Upper lobe of right lung (tissue), 1 donor: ENCODE data around the gene REEP3. TPM values are rescaled to one million over a fixed set of nuclear protein-coding genes. Genes with fewer than 3 reads are reported as not detected.
"Not testable (repeated sequence)": the region's sequence is repeated elsewhere in the genome, so short reads cannot be mapped to it uniquely, and the experiment has no call there.

Experiments used
- ATAC-seq: fragments of 200-7000 bp; cut with Tn5 transposase; one replicate; pipeline ENCODE4 v1.9.1; 2020; ENCODE audit warnings: mild to moderate bottlenecking, moderate library complexity
- DNase-seq: peaks from one replicate; pipeline ENCODE4 v3.0.0-alpha.2; 2020
- H3K27ac ChIP-seq: fragments of 200-600 bp; one replicate; pipeline ENCODE4 v1.8.0; 2022
- H3K27me3 ChIP-seq: fragments of 200-600 bp; one replicate; pipeline ENCODE4 v1.8.0; 2022; ENCODE audit warnings: mild to moderate bottlenecking
- H3K36me3 ChIP-seq: fragments of 200-600 bp; one replicate; pipeline ENCODE4 v1.8.0; 2022
- H3K4me1 ChIP-seq: fragments of 200-600 bp; one replicate; pipeline ENCODE4 v1.8.0; 2022
- H3K4me3 ChIP-seq: fragments of 200-600 bp; one replicate; pipeline ENCODE4 v1.8.0; 2022; ENCODE audit warnings: mild to moderate bottlenecking
- H3K9me3 ChIP-seq: fragments of 200-600 bp; one replicate; pipeline ENCODE4 v1.8.0; 2022
- intact Hi-C: fragments of 100-400 bp; cut with DNase I; formaldehyde crosslinking; loops from one replicate; pipeline ENCODE4 v1.11.0; 2022
- total RNA-seq: library from RNA; stranded (reverse); fragmentation: NEBNext Ultra II Directional; extraction: Animal tissue kit (Norgen Biotek cat#: 25700); gene quantifications from one replicate; pipeline ENCODE4 v1.2.1, GENCODE V29; 2021
- TF ChIP-seq, protein P1 (sequence below): fragments of 200-600 bp; IDR thresholded peaks from one replicate; pipeline ENCODE4 v1.8.0; 2022; ENCODE audit warnings: antibody characterized with exemption
- donor health status: DM: no; HTN: yes; CAD: no; lungs with severe emphysema.

REEP3 gene
- total RNA-seq, 1 donor from 2014 or later: 57.1 TPM

DNA sequence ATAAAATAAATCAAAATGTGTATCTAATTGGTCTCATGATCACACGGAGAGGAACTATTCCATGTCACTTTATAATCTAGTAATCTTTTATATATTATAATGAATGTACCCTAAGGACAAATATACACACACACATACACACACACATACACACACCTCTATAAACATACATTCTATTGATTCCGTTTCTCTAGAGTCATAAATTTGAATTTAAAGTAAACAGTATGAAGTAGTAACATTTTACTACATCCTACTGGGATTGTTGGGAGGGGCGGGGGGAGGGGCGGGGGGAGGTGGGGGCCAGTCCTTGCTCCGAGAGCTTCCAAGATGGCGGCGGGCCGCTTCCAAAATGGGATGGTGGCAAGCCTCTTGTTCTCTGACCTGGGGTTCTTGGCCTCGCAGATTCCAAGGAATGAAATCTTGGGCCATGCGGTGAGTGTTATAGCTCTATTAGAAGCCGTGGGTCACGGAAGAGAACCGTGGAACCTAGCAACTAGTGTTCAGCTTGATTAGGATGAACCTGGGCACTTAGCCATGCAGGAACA is 143.2 kb downstream of the REEP3 start:
- Histone ChIP-seq H3K27ac (no peak overlapping the region), H3K36me3 (no peaks in the 10 kb centered on the region), H3K9me3 (no peaks in the 10 kb centered on the region), H3K27me3 (no peaks in the 10 kb centered on the region), H3K4me1 (no peaks in the 10 kb centered on the region), H3K4me3 (no peak overlapping the region)
- ATAC-seq (no peak), DNase-seq (no peak)
- TF ChIP-seq, protein P1, sequence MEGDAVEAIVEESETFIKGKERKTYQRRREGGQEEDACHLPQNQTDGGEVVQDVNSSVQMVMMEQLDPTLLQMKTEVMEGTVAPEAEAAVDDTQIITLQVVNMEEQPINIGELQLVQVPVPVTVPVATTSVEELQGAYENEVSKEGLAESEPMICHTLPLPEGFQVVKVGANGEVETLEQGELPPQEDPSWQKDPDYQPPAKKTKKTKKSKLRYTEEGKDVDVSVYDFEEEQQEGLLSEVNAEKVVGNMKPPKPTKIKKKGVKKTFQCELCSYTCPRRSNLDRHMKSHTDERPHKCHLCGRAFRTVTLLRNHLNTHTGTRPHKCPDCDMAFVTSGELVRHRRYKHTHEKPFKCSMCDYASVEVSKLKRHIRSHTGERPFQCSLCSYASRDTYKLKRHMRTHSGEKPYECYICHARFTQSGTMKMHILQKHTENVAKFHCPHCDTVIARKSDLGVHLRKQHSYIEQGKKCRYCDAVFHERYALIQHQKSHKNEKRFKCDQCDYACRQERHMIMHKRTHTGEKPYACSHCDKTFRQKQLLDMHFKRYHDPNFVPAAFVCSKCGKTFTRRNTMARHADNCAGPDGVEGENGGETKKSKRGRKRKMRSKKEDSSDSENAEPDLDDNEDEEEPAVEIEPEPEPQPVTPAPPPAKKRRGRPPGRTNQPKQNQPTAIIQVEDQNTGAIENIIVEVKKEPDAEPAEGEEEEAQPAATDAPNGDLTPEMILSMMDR: no peak
- intact Hi-C loops: no loop called here

DNA sequence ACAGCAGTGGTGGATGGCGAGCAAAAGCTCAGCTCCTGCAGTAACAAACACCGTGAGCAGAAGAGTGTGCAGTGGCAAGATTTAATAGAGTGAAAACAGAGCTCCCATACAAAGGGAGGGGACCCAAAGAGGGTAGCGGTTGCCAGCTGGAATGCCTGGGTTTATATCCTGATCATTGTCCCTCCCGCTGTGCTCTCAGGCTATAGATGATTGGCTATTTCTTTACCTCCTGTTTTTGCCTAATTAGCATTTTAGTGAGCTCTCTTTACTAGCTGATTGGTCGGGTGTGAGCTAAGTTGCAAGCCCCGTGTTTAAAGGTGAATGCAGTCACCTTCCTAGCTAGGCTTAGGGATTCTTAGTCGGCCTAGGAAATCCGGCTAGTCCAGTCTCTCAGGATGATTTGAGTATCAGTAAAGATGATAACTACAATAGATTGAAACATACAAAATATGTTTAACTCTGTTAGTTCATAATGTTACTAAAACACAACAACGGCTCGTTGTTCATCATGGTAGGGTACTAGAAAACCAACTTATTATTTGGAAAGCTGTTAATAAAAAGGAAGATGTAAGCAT is 143.9 kb downstream of the REEP3 start:
- H3K27me3 ChIP-seq, H3K27ac ChIP-seq, H3K4me3 ChIP-seq, H3K4me1 ChIP-seq, H3K9me3 ChIP-seq, H3K36me3 ChIP-seq, ATAC-seq, DNase-seq, intact Hi-C loops: not testable (repeated sequence)

DNA sequence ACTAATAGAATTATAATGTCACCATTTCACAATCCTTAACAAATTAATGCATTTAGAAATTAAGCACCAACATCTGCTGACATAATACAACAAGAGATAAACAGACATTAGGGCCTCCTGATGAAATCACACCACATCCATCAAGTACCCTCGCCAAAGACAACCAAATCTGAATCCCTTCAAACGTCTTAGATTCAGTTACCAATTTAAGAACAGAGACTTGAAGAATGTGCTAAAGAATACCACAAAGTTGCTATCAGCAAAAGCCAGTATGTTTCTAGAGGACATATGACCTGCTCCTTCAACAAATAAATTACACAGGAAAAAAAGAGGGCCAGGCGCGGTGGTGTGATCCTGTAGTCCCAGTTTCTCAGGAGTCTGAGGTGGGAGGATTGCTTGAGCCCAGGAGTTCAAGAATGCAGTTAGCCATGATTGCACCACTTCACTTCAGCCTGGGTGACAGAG is 144.5 kb downstream of the REEP3 start:
- no peak overlapping the region for H3K27ac ChIP-seq
- no peaks in the 10 kb centered on the region for H3K27me3 ChIP-seq
- no peaks in the 10 kb centered on the region for H3K9me3 ChIP-seq
- DNase-seq: no peak
- H3K4me1 ChIP-seq: no peaks in the 10 kb centered on the region
- intact Hi-C loops: no loop called here
- TF ChIP-seq, protein P1: no peak
- H3K36me3 ChIP-seq: no peaks in the 10 kb centered on the region
- no peak for ATAC-seq
- H3K4me3 ChIP-seq: no peak overlapping the region

DNA sequence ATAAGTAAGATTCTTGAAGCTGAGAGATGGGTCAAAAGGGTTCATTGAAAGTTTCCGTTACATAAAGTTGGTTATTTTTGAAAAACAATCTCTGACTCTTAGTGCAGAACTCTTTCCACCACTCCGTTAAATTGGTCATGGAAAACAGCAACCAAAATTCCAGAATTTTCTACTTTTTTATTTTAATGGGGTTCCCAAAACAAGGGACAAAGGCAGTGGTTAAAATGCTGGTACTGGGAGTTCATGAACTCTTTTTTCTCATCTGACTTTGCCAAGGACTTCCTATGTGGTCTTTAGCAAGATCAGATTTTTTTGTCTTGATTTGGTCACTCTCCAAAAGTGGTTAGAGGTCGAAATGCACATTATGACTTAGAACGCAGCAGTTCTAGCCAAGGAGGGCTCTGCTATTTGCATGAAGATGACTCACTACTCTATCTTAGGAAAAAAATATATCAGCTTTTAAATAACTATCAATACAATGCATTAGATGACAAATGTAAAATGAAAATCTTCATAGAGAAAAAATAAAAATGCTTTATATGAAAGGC is 145.7 kb downstream of the REEP3 start:
- no peak for DNase-seq
- TF ChIP-seq, protein P1: no peak
- H3K9me3 ChIP-seq: no peaks in the 10 kb centered on the region
- H3K27me3 ChIP-seq: no peaks in the 10 kb centered on the region
- no peak overlapping the region for H3K27ac ChIP-seq
- no peaks in the 10 kb centered on the region for H3K36me3 ChIP-seq
- intact Hi-C loops: no loop called here
- ATAC-seq: peak; percentile 26
- H3K4me1 ChIP-seq: peaks cover 10% of the 10 kb centered on the region
- H3K4me3 ChIP-seq: no peak overlapping the region

DNA sequence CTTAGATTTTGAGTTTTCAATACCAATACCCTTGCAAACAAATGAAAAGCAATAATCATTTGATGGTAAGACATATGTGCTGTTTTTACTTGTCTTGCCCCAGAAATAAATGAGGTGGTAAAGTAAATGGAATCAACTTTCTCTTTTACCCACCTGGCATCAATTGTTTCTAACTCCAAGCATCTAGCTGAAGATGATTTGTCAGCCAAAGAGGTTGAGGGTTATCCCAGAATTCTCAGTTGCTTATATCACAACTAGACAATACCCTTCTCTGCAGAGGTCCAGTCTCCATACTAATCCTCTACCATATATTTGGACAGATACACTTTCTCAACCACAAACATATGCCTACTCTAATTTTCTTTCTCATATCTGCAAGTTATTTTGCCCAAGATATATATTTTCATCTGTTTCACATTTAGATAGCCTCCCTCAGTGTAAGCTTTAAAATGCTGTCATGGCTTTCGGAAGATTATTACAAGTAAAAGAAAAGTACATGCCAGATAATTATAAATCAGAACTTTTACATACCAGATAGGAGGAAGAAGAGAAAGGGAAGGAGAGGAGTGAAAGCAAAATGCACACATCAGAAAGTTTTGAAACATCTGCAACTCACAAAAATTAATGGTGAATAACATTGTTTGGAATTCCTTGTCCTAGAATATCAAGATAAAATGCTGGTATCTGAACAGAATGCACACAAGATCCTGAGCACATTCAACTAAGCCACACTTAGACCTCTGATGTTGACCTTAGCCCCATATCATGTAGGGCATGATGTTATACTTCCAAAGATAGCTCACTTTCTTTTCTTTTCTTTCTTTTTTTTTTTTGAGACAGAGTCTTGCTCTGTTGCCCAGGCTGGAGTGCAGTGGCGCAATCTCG is 146.6 kb downstream of the REEP3 start:
- H3K4me1 ChIP-seq: peaks cover 19% of the 10 kb centered on the region
- no peak overlapping the region for H3K27ac ChIP-seq
- no peaks in the 10 kb centered on the region for H3K9me3 ChIP-seq
- no peaks in the 10 kb centered on the region for H3K36me3 ChIP-seq
- TF ChIP-seq, protein P1: no peak
- DNase-seq (no peak), ATAC-seq (no peak)
- H3K27me3 ChIP-seq: no peaks in the 10 kb centered on the region
- intact Hi-C loops: no loop called here
- no peak overlapping the region for H3K4me3 ChIP-seq
